IMR-90 (cell line): ENCODE measurements around the gene UBE2S.
"Not testable (repeated sequence)": the region's sequence is repeated elsewhere in the genome, so short reads cannot be mapped to it uniquely, and the experiment has no call there.

Source experiments
- CEBPB ChIP-seq: IDR thresholded peaks from 2 replicates; pipeline ENCODE4 v1.6.1; 2012; ENCODE audit warnings: low read depth, low read length, improper control_type of control experiment
- MXI1 ChIP-seq: IDR thresholded peaks from 2 replicates; pipeline ENCODE4 v1.6.1; 2012; ENCODE audit warnings: low read depth, mild to moderate bottlenecking, low read length, moderate library complexity, borderline replicate concordance
- NFE2L2 ChIP-seq: fragments of 150-350 bp; IDR thresholded peaks from 2 replicates; pipeline ENCODE4 v1.6.1; 2016; ENCODE audit warnings: low read depth, mild to moderate bottlenecking, low read length
- POLR2A ChIP-seq: IDR thresholded peaks from 2 replicates; pipeline ENCODE4 v1.6.1; 2012; ENCODE audit warnings: mild to moderate bottlenecking, low read depth, low read length
- RAD21 ChIP-seq: IDR thresholded peaks from 2 replicates; pipeline ENCODE4 v1.6.1; 2012; ENCODE audit warnings: low read length, improper control_type of control experiment
- RCOR1 ChIP-seq: IDR thresholded peaks from 2 replicates; pipeline ENCODE4 v1.6.1; 2012; ENCODE audit warnings: mild to moderate bottlenecking, low read length, improper control_type of control experiment; ENCODE audit not compliant: insufficient replicate concordance
- SMC3 ChIP-seq: fragments of 150-350 bp; IDR thresholded peaks from 2 replicates; pipeline ENCODE4 v1.6.1; 2016; ENCODE audit warnings: low read depth, mild to moderate bottlenecking, antibody characterized with exemption, low read length, moderate library complexity
- TF ChIP-seq, protein P1 (sequence below): conservative IDR thresholded peaks from 2 replicates; pipeline ENCODE4 v1.5.1; 2012; ENCODE audit warnings: mild to moderate bottlenecking, low read depth, low read length, improper control_type of control experiment

GRCh38 chr19:55409179-55409578 is 1.6 kb upstream of the UBE2S start:
- not testable (repeated sequence) for TF ChIP-seq POLR2A, CEBPB, RCOR1, MXI1, NFE2L2, RAD21, SMC3
- TF ChIP-seq, protein P1, sequence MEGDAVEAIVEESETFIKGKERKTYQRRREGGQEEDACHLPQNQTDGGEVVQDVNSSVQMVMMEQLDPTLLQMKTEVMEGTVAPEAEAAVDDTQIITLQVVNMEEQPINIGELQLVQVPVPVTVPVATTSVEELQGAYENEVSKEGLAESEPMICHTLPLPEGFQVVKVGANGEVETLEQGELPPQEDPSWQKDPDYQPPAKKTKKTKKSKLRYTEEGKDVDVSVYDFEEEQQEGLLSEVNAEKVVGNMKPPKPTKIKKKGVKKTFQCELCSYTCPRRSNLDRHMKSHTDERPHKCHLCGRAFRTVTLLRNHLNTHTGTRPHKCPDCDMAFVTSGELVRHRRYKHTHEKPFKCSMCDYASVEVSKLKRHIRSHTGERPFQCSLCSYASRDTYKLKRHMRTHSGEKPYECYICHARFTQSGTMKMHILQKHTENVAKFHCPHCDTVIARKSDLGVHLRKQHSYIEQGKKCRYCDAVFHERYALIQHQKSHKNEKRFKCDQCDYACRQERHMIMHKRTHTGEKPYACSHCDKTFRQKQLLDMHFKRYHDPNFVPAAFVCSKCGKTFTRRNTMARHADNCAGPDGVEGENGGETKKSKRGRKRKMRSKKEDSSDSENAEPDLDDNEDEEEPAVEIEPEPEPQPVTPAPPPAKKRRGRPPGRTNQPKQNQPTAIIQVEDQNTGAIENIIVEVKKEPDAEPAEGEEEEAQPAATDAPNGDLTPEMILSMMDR, result not testable (repeated sequence)
